GM12878 (cell line): ENCODE data around the gene SLC12A3. TPM values are rescaled to one million over a fixed set of nuclear protein-coding genes. Genes with fewer than 3 reads are reported as not detected.
A peak's percentile ranks its signal among the peaks of the same experiment; 100 is the strongest.

Experiments
- BHLHE40 ChIP-seq, 2 experiments: fragments of 450-650 bp in 1 of 2; IDR thresholded peaks; 2 replicates each; pipeline ENCODE4 v1.6.1; 2011 to 2017; ENCODE audit warnings: low read depth in 2 of 2, borderline replicate concordance in 1 of 2, improper control_type of control experiment in 1 of 2, low read length in 1 of 2, mild to moderate bottlenecking in 1 of 2
- E2F8 ChIP-seq: fragments of 450-650 bp; IDR thresholded peaks from 2 replicates; pipeline ENCODE4 v1.6.1; 2018; ENCODE audit warnings: mild to moderate bottlenecking, low read depth, moderate library complexity; ENCODE audit not compliant: partially characterized antibody
- HCFC1 ChIP-seq: fragments of 150-350 bp; IDR thresholded peaks from 2 replicates; pipeline ENCODE4 v1.6.1; 2014; ENCODE audit warnings: low read length
- KAT2A ChIP-seq: conservative IDR thresholded peaks from 2 replicates; pipeline ENCODE4 v1.6.1; 2011; ENCODE audit warnings: low read depth, low read length; ENCODE audit not compliant: control insufficient read depth
- MEF2A ChIP-seq: IDR thresholded peaks from 2 replicates; pipeline ENCODE4 v1.6.1; 2011; ENCODE audit warnings: low read depth, mild to moderate bottlenecking, low read length, moderate library complexity; ENCODE audit not compliant: insufficient read depth
- MLLT1 ChIP-seq: fragments of 450-650 bp; IDR thresholded peaks from 2 replicates; pipeline ENCODE4 v1.6.1; 2016; ENCODE audit warnings: mild to moderate bottlenecking
- NBN ChIP-seq: fragments of 450-650 bp; IDR thresholded peaks from 2 replicates; pipeline ENCODE4 v1.6.1; 2016
- NFXL1 ChIP-seq: fragments of 450-650 bp; IDR thresholded peaks from 2 replicates; pipeline ENCODE4 v1.6.1; 2017; ENCODE audit warnings: antibody characterized with exemption, mild to moderate bottlenecking, borderline replicate concordance
- NRF1 ChIP-seq: conservative IDR thresholded peaks from 2 replicates; pipeline ENCODE4 v1.6.1; 2011; ENCODE audit warnings: mild to moderate bottlenecking, low read depth, low read length, improper control_type of control experiment
- RAD51 ChIP-seq: fragments of 450-650 bp; IDR thresholded peaks from 2 replicates; pipeline ENCODE4 v1.6.1; 2016; ENCODE audit warnings: moderate library complexity, mild to moderate bottlenecking, inconsistent platforms
- SUZ12 ChIP-seq: fragments of 200-600 bp; sonication (generic); IDR thresholded peaks from one replicate; pipeline ENCODE4 v1.6.1; 2018; ENCODE audit warnings: antibody characterized with exemption, mild to moderate bottlenecking; ENCODE audit not compliant: unreplicated experiment
- TCF12 ChIP-seq: IDR thresholded peaks from 2 replicates; pipeline ENCODE4 v1.6.1; 2011; ENCODE audit warnings: low read depth, mild to moderate bottlenecking, low read length
- TCF3 ChIP-seq: IDR thresholded peaks from 2 replicates; pipeline ENCODE4 v1.6.1; 2012; ENCODE audit warnings: low read depth, mild to moderate bottlenecking, low read length, borderline replicate concordance; ENCODE audit not compliant: insufficient read depth
- ZBTB40 ChIP-seq: fragments of 450-650 bp; IDR thresholded peaks from 2 replicates; pipeline ENCODE4 v1.6.1; 2016; ENCODE audit warnings: mild to moderate bottlenecking, moderate library complexity, borderline replicate concordance
- ZNF384 ChIP-seq: IDR thresholded peaks from 2 replicates; pipeline ENCODE4 v1.6.1; 2012; ENCODE audit warnings: low read depth, mild to moderate bottlenecking, low read length, improper control_type of control experiment, borderline replicate concordance
- polyA plus RNA-seq, 11 experiments: library from polyadenylated mRNA; depleted of rRNA in 4 of 11; unstranded in 6 of 11; stranded (reverse) in 5 of 11; fragments of >200 nt; fragmentation: Nextera tagmentation in 4 of 11; fragmentation: Illumina TruSeq in 1 of 11; extraction: Ambion mirVana in 4 of 11; extraction: Trizol in 1 of 11; gene quantifications; 1 replicate in 1 of 11; 2 replicates in 10 of 11; pipeline versions ENCODE4 v1.2.1 to v1.2.3, GENCODE V29; 2011 to 2016; ENCODE audit warnings: inconsistent platforms in 2 of 11, missing spikeins in 2 of 11, low read depth in 1 of 11
- total RNA-seq, 4 experiments: library from RNA; depleted of rRNA in 3 of 4; stranded (reverse); fragments of >200 nt in 3 of 4; fragmentation: Illumina TruSeq in 1 of 4; extraction: Trizol in 1 of 4; gene quantifications; 2 replicates each; pipeline versions ENCODE4 v1.2.1 to v1.2.3, GENCODE V29; 2013 to 2021
- TF ChIP-seq, protein P1 (sequence below): fragments of 450-650 bp; IDR thresholded peaks from 2 replicates; pipeline ENCODE4 v1.6.1; 2017; ENCODE audit warnings: borderline replicate concordance
- TF ChIP-seq, protein P2 (sequence below): fragments of 450-650 bp; conservative IDR thresholded peaks from 2 replicates; pipeline ENCODE4 v1.6.1; 2017; ENCODE audit warnings: mild to moderate bottlenecking, moderate library complexity

The SLC12A3 gene
- total and polyA plus RNA-seq, 10 of the 15 experiments (the other 5 are each of a cell fraction or from before 2014, with no cell fraction given) = 0.05 to 6.3 (median 3.1) TPM

- TF ChIP-seq, protein P1, sequence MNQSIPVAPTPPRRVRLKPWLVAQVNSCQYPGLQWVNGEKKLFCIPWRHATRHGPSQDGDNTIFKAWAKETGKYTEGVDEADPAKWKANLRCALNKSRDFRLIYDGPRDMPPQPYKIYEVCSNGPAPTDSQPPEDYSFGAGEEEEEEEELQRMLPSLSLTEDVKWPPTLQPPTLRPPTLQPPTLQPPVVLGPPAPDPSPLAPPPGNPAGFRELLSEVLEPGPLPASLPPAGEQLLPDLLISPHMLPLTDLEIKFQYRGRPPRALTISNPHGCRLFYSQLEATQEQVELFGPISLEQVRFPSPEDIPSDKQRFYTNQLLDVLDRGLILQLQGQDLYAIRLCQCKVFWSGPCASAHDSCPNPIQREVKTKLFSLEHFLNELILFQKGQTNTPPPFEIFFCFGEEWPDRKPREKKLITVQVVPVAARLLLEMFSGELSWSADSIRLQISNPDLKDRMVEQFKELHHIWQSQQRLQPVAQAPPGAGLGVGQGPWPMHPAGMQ = no peak
- TF ChIP-seq ZBTB40 (no peak), MEF2A (no peak), BHLHE40 (IDR thresholded peaks at IDR 0.05; ENCODE audit: borderline replicate concordance in 1 of 2, low read depth in 2 of 2, low read length in 1 of 2) (no peak), RAD51 (no peak), SUZ12 (no peak), NBN (no peak), NRF1 (no peak), TCF3 (0 out of 2 replicates have a peak, but pooled peaks have one; percentile 18), MLLT1 (no peak), TCF12 (peak; percentile 58; the same call in 1 of the 2 replicates), HCFC1 (no peak), NFXL1 (no peak), ZNF384 (peak; percentile 88; the same call in 1 of the 2 replicates), KAT2A (no peak), E2F8 (no peak)
- TF ChIP-seq, protein P2, sequence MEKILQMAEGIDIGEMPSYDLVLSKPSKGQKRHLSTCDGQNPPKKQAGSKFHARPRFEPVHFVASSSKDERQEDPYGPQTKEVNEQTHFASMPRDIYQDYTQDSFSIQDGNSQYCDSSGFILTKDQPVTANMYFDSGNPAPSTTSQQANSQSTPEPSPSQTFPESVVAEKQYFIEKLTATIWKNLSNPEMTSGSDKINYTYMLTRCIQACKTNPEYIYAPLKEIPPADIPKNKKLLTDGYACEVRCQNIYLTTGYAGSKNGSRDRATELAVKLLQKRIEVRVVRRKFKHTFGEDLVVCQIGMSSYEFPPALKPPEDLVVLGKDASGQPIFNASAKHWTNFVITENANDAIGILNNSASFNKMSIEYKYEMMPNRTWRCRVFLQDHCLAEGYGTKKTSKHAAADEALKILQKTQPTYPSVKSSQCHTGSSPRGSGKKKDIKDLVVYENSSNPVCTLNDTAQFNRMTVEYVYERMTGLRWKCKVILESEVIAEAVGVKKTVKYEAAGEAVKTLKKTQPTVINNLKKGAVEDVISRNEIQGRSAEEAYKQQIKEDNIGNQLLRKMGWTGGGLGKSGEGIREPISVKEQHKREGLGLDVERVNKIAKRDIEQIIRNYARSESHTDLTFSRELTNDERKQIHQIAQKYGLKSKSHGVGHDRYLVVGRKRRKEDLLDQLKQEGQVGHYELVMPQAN = no peak
These were observed 65.7 kb downstream of the SLC12A3 start (continued) for GRCh38 chr16:56930486-56931270.
